Activated CD4-positive, CD25-positive, alpha-beta regulatory T cell treated with anti-CD3 and anti-CD28 coated beads, Interleukin-2, amount 50 U/mL, for 72 hours (primary cell): Measurements from ENCODE around the gene DOCK6.

Source experiments
- DNase-seq: peaks from one replicate; pipeline ENCODE4 v3.0.0; 2021

The DOCK6 gene, protein sequence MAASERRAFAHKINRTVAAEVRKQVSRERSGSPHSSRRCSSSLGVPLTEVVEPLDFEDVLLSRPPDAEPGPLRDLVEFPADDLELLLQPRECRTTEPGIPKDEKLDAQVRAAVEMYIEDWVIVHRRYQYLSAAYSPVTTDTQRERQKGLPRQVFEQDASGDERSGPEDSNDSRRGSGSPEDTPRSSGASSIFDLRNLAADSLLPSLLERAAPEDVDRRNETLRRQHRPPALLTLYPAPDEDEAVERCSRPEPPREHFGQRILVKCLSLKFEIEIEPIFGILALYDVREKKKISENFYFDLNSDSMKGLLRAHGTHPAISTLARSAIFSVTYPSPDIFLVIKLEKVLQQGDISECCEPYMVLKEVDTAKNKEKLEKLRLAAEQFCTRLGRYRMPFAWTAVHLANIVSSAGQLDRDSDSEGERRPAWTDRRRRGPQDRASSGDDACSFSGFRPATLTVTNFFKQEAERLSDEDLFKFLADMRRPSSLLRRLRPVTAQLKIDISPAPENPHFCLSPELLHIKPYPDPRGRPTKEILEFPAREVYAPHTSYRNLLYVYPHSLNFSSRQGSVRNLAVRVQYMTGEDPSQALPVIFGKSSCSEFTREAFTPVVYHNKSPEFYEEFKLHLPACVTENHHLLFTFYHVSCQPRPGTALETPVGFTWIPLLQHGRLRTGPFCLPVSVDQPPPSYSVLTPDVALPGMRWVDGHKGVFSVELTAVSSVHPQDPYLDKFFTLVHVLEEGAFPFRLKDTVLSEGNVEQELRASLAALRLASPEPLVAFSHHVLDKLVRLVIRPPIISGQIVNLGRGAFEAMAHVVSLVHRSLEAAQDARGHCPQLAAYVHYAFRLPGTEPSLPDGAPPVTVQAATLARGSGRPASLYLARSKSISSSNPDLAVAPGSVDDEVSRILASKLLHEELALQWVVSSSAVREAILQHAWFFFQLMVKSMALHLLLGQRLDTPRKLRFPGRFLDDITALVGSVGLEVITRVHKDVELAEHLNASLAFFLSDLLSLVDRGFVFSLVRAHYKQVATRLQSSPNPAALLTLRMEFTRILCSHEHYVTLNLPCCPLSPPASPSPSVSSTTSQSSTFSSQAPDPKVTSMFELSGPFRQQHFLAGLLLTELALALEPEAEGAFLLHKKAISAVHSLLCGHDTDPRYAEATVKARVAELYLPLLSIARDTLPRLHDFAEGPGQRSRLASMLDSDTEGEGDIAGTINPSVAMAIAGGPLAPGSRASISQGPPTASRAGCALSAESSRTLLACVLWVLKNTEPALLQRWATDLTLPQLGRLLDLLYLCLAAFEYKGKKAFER (N-terminal part only)

GRCh38 chr19:11261971-11262839 lies at the start of gene DOCK6:
Gene DOCK6, minus strand, starts transcription at chr19:11262524. Its CDS starts 84 bp downstream, at chr19:11262440.
- no peak for DNase-seq

GRCh38 chr19:11306337-11306736 lies 44.0 kb upstream of the DOCK6 start:
- no peak for DNase-seq

- DNase-seq, result no peak
Measured at GRCh38 chr19:11304936-11305335, 42.6 kb upstream of the DOCK6 start.

DNA sequence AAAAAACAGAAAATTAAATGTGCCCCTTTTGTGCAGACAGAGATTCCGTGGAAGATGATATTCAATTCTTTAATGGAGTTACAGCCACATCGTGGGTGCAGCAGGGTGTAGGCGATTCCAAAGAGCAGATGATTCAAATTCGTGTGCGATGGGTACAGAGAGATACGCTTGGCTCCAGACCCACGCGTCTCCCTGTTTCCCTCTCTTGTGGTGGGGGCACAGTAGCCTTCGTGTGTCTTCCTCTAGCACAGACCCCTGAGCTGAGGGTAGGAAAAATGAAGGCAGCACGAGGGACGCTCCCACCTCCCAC lies 38.4 kb upstream of the DOCK6 start:
- no peak for DNase-seq

- DNase-seq, result no peak
Measured at GRCh38 chr19:11299946-11300810, 37.9 kb upstream of the DOCK6 start.

GRCh38 chr19:11296264-11296663 lies 33.9 kb upstream of the DOCK6 start:
- DNase-seq, result no peak

- DNase-seq, result no peak
Measured at GRCh38 chr19:11295665-11296245, 33.4 kb upstream of the DOCK6 start, which contains the start of gene TSPAN16. Gene TSPAN16, plus strand, starts transcription at chr19:11296160. Its CDS starts 138 bp downstream, at chr19:11296298.

DNA sequence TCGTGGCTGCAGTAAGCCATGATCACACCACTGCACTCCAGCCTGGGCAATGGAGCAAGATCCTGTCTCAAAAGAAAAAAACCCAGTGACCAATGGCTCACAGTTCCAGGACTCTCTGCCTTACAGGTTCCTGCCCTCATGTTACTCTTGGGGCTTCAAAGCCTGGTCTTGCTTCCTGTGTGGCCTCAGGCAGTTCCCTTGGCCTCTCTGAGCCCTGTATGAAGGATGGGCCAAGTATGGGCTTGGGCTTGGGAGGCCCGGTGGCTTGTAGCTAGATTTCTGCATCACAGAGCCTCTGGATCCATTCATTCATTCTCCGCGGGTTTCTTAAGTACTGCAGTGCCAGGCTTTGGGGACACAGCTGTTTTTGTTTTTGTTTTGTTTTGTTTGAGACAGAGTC lies 32.9 kb upstream of the DOCK6 start:
- no peak for DNase-seq

GRCh38 chr19:11293433-11294389 lies 31.4 kb upstream of the DOCK6 start:
- peak; percentile 89 for DNase-seq

DNA sequence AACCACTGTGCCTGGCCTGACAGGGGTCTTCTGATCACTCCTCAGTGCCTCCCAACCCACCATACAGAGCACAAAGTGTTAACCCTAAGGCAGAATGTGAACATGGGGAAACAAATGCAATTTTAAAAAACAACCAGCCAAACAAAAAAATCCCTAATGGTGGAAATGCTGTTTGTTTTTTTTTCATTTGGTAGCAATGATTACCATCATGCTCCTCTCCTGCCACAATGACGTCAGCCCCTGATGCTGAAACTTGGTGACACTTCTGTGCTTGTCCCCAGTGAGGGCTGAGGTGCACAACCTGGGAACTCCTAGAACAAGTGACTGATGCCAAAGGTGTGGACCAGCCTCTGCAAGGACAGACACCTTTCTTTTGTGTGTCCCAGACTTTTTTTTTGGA lies 29.7 kb upstream of the DOCK6 start:
- DNase-seq, result no peak

- DNase-seq, result no peak
Measured at GRCh38 chr19:11291415-11291814, 29.1 kb upstream of the DOCK6 start.

DNA sequence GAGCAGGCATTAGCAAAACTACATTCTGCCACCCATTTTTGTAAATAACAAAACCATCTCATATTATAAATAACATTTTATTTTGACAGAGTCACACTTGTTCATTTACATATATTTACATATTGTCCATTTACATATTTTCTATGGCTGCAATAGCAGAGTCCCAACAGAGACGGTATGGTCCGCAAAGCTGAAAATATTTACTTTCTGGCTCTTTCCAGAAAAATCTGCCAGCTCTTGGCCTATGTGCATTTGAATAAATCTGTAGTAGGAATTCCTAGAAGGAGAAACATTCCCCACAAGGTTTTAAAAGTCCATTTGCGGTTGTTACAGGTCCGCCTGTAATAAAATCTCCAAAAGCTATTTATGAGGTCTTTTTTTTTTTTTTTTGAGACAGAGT lies 27.9 kb upstream of the DOCK6 start:
- no peak for DNase-seq

- DNase-seq, result no peak
Measured at GRCh38 chr19:11288349-11288748, 26.0 kb upstream of the DOCK6 start.

GRCh38 chr19:11286312-11286974 lies 24.1 kb upstream of the DOCK6 start:
- DNase-seq, result no peak

DNA sequence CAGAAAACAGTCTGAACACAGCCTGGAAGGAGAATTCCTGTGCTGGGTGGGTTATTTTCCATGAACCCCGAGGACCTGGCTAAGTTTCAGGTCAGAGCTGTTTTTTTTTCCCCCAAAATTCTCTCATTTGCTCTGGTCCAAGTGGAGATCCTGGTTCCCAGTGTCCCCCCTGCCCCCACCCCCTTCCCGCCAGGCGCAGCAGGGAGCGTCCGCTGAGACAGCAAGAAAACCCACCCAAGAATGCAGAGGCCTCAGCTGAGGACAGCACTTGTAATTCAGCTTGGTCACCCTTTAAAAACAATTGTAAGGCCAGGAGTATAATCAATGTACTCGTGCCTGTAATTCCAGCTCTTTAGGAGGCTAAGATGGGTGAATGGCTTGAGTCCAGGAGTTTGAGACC lies 22.2 kb upstream of the DOCK6 start:
- no peak for DNase-seq

GRCh38 chr19:11281356-11282049 lies 19.2 kb upstream of the DOCK6 start:
- no peak for DNase-seq

DNA sequence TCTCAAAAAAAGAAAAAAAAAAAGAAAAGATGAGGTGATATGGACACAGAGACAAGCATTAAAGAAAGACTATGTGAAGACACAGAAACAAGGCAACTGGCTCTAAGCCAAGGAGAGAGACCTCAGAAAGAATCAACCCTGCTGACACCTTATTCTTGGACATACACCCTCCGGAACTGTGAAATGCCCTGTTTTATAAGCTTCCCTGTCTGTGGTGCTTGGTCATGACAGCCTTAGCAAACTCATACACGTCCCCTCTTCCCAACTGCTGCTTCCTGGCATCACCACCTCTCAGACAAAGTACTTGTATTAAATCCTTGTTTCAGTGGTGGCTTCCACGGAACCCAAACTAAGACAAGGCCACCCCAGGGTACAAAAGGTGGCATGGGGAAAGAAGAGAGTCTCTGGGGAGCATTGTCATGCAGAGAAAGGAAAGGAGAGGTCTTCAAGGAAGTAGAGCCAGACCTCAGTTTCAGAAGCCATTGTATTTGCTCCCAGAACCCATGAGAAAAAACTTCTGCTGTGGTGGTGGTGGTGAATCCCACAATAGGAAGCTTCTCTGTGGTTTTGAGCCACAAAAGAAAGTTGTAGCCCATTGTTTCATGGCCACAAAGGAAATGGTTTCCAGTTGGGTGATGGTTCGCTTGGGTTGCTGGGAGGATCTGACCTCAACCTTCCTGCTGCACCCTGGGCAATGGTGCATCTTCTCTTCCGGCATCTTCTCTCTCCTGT lies 17.3 kb upstream of the DOCK6 start:
- DNase-seq, result no peak

- DNase-seq, result no peak
Measured at GRCh38 chr19:11278670-11279069, 16.3 kb upstream of the DOCK6 start.
